GM12873 (cell line): ENCODE measurements around the gene ALDH1L2.

ENCODE experiments used
- TF ChIP-seq, protein P1 (sequence below): IDR thresholded peaks from 2 replicates; pipeline ENCODE4 v1.5.1; 2012; ENCODE audit warnings: low read depth, mild to moderate bottlenecking, moderate library complexity, low read length, control low read depth; ENCODE audit not compliant: insufficient read depth; ENCODE audit errors: missing control alignments

The ALDH1L2 gene

DNA sequence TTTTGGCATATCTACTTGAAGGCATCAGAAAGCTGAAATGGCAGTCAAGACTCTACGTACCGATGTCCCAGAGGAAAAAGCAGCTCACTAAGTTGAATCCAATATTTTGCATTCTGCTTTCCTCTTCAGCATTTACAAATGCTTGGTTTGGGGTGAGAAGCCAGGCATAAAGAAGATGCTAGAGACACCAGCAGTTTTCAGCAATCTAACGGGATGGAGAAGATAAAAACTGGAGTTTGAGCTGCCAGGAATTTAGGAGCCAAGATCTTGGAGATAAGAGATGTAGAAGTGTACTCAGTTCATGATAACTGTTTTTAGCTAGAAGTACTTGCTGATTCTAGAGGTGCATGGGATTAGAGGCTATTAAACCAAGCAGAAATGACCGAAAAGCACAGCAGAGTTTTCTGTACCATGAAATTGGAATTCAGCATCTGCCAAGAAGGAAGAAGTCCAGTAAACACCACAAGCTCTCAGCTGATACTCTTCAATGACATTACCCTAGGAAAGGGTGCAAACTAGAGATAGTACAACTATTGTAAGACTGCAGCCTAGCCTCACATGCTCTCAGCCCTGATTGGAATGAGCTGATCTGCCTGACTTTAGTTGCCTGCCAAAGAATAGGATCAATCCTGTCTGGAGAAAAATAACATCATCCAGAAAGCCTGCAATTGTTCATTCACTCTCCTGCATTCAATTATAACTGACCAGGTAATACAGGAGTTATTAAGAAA, 7.4 kb upstream of the ALDH1L2 start:
- TF ChIP-seq, protein P1, sequence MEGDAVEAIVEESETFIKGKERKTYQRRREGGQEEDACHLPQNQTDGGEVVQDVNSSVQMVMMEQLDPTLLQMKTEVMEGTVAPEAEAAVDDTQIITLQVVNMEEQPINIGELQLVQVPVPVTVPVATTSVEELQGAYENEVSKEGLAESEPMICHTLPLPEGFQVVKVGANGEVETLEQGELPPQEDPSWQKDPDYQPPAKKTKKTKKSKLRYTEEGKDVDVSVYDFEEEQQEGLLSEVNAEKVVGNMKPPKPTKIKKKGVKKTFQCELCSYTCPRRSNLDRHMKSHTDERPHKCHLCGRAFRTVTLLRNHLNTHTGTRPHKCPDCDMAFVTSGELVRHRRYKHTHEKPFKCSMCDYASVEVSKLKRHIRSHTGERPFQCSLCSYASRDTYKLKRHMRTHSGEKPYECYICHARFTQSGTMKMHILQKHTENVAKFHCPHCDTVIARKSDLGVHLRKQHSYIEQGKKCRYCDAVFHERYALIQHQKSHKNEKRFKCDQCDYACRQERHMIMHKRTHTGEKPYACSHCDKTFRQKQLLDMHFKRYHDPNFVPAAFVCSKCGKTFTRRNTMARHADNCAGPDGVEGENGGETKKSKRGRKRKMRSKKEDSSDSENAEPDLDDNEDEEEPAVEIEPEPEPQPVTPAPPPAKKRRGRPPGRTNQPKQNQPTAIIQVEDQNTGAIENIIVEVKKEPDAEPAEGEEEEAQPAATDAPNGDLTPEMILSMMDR, result no peak

DNA sequence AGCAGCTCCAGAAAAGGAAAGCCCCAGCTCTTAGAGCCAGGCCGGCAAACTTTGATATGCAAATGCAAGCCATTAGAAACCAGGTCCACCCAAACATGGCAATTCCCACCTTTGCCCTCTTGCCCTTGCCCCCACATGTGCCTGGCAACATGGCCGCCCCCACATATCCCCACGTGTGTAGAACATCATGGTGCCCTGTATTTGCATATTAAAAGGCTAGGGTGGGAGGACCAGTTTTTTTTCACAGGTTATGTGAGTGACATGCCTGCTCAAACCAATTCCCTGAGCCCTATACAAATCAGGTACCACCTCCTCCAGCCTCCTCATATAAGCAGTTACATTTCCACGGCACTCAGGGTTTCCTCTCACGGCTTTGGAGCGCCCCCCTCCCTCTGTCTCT, 6.1 kb upstream of the ALDH1L2 start:
- TF ChIP-seq, protein P1, result no peak

DNA sequence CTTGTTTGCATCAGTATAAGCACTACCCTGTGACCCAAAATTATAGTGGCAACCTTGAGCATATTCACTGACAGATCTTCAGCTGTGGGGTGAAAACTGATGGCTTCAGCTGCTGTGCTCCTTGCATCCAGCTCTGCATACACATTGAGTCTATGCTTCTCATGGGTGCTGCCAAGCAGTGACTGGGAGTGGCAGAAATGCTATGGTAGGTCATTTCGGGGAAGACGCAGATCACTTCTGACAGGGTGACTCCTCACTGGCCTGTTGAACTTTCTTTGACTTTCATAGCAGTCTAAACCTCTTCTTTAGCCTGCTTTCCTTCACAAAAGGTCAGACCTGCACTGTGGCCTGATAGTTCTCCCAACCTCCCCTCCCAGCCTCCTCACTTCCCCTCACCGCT, 5.6 kb upstream of the ALDH1L2 start:
- TF ChIP-seq, protein P1, result no peak

DNA sequence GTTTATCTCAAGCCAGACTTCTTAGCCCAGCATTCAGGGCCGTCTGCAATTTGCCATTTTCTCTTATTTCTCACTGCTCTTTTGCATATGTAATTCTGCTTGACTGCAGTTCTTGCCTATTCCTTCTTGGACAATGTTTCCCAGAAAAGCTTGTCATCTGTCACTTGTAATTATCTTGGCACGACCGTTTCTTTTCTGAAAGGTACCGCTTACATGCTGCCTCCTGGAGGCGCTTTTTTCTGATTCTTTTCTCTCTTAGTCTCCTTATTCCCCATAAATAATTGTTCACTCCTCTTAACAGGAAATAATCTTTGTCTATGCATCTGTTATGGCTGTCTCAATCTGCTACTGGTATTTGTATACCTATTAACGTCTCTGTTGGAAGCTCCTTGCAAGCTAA, 1.2 kb upstream of the ALDH1L2 start:
- TF ChIP-seq, protein P1, result no peak

DNA sequence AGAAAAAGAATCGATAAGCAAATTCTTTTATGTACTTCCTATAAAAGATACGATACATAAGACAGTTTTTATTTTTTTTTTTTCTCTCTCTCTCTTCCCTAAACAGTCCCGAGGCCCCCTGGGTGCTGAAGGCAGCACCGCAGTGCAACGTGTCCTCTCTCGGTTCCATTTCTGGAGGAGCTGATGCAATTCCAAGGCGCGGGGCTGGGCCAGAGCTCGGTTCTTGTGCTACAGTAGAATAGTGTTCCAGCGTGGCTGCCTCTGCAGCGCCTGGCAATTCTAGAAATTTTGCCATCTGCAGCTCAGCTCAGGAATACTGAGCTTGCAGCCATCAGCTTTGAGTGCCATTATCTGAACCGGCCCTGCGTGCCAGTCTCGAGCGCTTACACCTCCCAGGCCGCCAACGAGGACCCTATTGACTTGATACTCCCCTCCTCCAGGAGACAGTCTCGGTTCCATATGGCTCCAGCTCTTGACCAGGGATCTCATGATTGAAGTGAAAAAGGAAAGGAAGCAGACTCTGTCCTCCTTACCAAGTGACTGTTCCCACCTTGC, 630 bp downstream of the ALDH1L2 start:
- TF ChIP-seq, protein P1, result no peak

DNA sequence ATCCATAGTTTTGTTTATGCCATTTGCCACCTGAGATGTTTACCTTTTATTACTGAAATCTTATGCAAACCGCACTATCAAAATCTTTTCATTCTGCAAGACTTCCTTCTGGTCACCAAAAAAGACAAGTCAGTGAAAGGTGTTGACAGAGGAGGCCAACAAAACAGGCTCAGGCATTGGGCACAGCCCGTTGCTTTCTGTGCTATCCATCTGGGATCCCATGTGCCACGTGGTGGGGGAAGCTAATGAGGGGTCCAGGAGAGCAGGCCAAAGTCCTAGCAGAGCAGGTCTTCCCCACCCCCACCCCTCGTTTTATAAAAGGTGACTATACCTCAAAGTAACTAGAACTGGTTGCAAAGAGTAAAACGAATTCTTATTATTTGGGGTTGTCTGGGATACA, 1.2 kb downstream of the ALDH1L2 start:
- TF ChIP-seq, protein P1, result no peak

DNA sequence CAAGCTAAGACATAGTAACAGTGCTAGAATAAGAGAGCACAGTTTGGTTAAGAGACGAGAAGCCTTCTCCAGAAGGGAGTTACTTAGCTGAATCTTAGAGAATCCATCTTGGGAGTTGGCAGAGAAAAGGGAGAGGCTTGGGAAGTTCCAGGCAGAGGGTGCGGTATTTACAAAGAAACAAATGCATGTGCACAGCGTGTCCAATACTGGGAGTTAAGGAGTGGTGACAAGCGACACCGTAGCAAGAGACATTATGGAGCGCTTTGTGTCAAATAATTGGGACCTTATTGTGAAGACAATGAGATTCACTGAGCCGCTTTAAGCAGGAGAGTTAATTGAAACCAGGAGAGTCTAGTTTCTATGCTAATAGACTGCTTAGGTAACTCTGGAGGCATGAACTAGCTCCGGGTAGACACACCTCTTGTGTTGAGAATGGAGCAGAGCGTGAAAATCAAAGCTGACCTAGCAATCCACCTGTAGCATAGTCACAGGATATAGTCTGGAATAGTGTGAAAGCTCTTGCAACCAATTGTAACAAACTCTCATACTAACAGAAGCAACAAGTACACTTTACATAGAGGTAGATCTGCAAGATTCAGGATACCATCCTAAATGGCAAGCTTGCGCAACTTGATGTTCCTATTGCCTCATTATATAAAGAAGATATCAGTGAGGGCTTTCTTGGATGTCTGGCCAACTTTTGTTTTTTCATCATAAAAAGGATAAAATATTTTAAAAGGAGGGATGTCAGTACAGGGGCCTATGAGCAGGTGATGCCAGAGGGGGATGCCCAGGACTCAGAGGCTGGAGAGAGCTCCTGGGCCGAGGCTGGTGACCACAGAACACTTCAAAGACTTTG, 5.3 kb downstream of the ALDH1L2 start:
- TF ChIP-seq, protein P1, result no peak
